Heart right ventricle (tissue), 16 donors: ENCODE measurements around the gene GNB1L. TPM values are rescaled to one million over a fixed set of nuclear protein-coding genes. Genes with fewer than 3 reads are reported as not detected.
"Not testable (repeated sequence)": the region's sequence is repeated elsewhere in the genome, so short reads cannot be mapped to it uniquely, and the experiment has no call there.

Source experiments
- ATAC-seq, 8 donors: fragments of 200-7000 bp; cut with Tn5 transposase; one replicate each; pipeline ENCODE4 v1.9.1; 2020; ENCODE audit warnings: mild to moderate bottlenecking in 8 of 8, moderate library complexity in 8 of 8, moderate number of reproducible peaks in 1 of 8
- DNase-seq, 2 donors: peaks; one replicate each; pipeline ENCODE4 v3.0.0-alpha.2; 2020
- H3K27ac ChIP-seq, 10 donors: fragments of 200-600 bp; sonication (generic) in 2 of 10; one replicate each; pipeline versions ENCODE4 v1.5.0 to v1.8.0; 2020 to 2022; ENCODE audit warnings: mild to moderate bottlenecking in 3 of 10
- H3K27me3 ChIP-seq, 7 donors: fragments of 200-600 bp; one replicate each; pipeline ENCODE4 v1.8.0; 2021 to 2022; ENCODE audit warnings: mild to moderate bottlenecking in 2 of 7
- H3K36me3 ChIP-seq, 9 donors: fragments of 200-600 bp; sonication (generic) in 1 of 9; one replicate each; pipeline versions ENCODE4 v1.5.0 to v1.8.0; 2020 to 2022; ENCODE audit warnings: mild to moderate bottlenecking in 2 of 9
- H3K4me1 ChIP-seq, 9 donors: fragments of 200-600 bp; sonication (generic) in 1 of 9; one replicate each; pipeline versions ENCODE4 v1.5.0 to v1.8.0; 2020 to 2022; ENCODE audit warnings: mild to moderate bottlenecking in 4 of 9
- H3K4me3 ChIP-seq, 10 donors: fragments of 200-600 bp; sonication (generic) in 2 of 10; one replicate each; pipeline versions ENCODE4 v1.5.0 to v1.8.0; 2020 to 2022; ENCODE audit warnings: mild to moderate bottlenecking in 7 of 10, moderate library complexity in 2 of 10
- H3K9me3 ChIP-seq, 11 donors: fragments of 200-600 bp in 10 of 11; sonication (generic) in 2 of 11; one replicate each; pipeline versions ENCODE4 v1.5.0 to v1.8.0; 2013 to 2022; ENCODE audit warnings: mild to moderate bottlenecking in 2 of 11, control low read depth in 1 of 11, moderate library complexity in 1 of 11
- CTCF ChIP-seq, 9 donors: fragments of 200-600 bp; sonication (generic) in 2 of 9; IDR thresholded peaks; one replicate each; pipeline versions ENCODE4 v1.5.0 to v1.8.0; 2021 to 2022; ENCODE audit warnings: antibody characterized with exemption in 9 of 9, mild to moderate bottlenecking in 5 of 9, moderate library complexity in 1 of 9
- WGBS, 2 donors: extraction: QIAGEN DNeasy Blood & Tissue Kit; methylation state at CpG; one replicate each; pipeline ENCODE4 v1.1.7; 2013; ENCODE audit warnings: inconsistent platforms in 1 of 2; 5-methylcytosine and 5-hydroxymethylcytosine counted together
- intact Hi-C, 10 donors: fragments of 100-400 bp; cut with DNase I; formaldehyde crosslinking; loops; one replicate each; pipeline versions ENCODE4 v1.11.1 to v1.14.2; 2022
- polyA plus RNA-seq, 2 donors: library from polyadenylated mRNA; stranded (reverse); fragments of 200-250 nt; gene quantifications; one replicate each; pipeline ENCODE4 v1.2.3, GENCODE V29; 2013
- total RNA-seq, 10 donors: library from RNA; stranded (reverse); fragmentation: NEBNext Ultra II Directional in 3 of 10; extraction: Animal tissue kit (Norgen Biotek cat#: 25700) in 3 of 10; gene quantifications; one replicate each; pipeline versions ENCODE4 v1.2.1 to v1.2.4, GENCODE V29; 2021 to 2023
- donor health status: Arrhythmogenic right ventricular cardiomyopathy.
- donor health status: ischemic (EF 13 %, LVEDD 7.1; RV severe dilation, severe dysfunction).
- donor health status: healthy with polysubstance abuse.
- donor health status: DM: no; HTN: yes; CAD: no.
- donor health status: DM: no; HTN: no; CAD: no.
- donor health status: ischemic (EF 25% LVEDD 6.9; RV normal size, moderate dysfunction).
- donor health status: ischemic (EF 25% LVEDD 5.7; RV mildly dilated, moderate dysfunction).
- donor health status: healthy.
- donor health status: DM: yes; HTN: yes; CAD: no.
- donor health status: Ischemic cardiomyopathy.
- donor health status: ischemic (EF 35%, LVEDD 5.7; RV mildly dilated, moderate dysfunction).
- donor health status: nonischemic (EF 11% LVEDD 7.7; RV severe dilation, severe dysfunction).
- donor health status: DM: yes; HTN: yes; CAD: no.
- donor health status: PGD.
- donor health status: ischemic (EF 29% LVEDD 5.4; RV normal size, mild dysfunction).
- donor health status: nonischemic (EF 23%, LVEDD 6.1; RV moderate dilation, normal function).

The GNB1L gene
- total and polyA plus RNA-seq, 12 donors, result 0.76 to 9.3 (median 1.9) TPM

DNA sequence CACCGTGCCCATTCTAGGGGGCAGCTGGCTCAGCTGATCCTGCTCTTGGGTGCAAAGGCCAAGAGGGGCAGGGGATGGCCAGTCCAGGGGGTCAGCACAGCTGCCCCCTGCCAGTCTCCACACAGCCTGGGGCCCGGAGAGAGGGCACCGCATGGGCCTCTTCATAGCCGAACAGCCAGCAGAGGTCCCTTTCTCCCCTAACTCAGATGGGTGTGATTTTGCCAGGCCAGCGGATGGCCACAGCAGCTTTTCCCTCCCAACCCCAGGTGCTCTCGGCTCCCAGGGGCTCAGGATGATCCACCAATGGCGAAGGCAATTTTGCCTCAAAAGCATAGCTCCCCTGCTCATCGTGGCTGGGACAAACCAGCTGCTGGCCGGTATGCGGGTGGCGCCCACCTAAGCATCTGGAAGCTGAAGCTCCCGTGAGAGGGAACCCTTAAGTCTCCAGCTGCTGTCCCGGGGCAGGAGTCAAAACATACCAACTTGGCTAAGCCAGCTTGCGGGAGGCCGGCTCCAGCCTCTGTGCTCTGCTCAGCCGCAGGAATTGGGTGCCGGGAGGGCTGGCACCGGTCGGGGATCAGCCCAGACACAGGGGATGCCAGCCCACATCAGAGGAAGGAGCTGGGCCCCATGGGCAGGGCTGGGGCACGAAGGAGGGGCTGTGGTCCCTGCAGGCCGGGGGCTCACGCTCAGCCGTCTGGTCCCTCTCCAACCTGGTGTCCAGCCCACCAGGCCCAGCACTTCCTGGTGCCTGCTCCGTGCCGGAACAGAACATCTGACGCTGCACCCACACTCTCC lies 30.5 kb upstream of the GNB1L start:
- Histone ChIP-seq H3K27me3 (no peaks in the 10 kb centered on the region), H3K9me3 (no peaks in the 10 kb centered on the region)

GRCh38 chr22:19884161-19884953 lies 29.7 kb upstream of the GNB1L start:
- 93 to 95% methylated on average over 15 of the region's 15 CpGs for WGBS, 2 donors
- no peaks in the 10 kb centered on the region for H3K27me3 ChIP-seq
- H3K27ac ChIP-seq, result no peak overlapping the region
- TF ChIP-seq CTCF (IDR thresholded peaks at IDR 0.05), result no peak
- H3K36me3 ChIP-seq, result peaks cover 0 to 21% (median 0%) of the 10 kb centered on the region in 9 donors
- intact Hi-C loops, result no loop called here
- ATAC-seq (no peak), DNase-seq (no peak)
- no peaks in the 10 kb centered on the region for H3K9me3 ChIP-seq
- no peak overlapping the region for H3K4me3 ChIP-seq
- H3K4me1 ChIP-seq, result peaks cover 0 to 30% (median 15%) of the 10 kb centered on the region in 9 donors

More for the DNA sequence above, 30.5 kb upstream of the GNB1L start:
- H3K27ac ChIP-seq, result no peak overlapping the region
- 91 to 95% methylated on average over 26 of the region's 26 CpGs for WGBS, 2 donors
- ATAC-seq (no peak), DNase-seq (no peak)
- intact Hi-C loops, result no loop called here
- H3K36me3 ChIP-seq, result peaks cover 0 to 21% (median 0%) of the 10 kb centered on the region in 9 donors
- TF ChIP-seq CTCF (IDR thresholded peaks at IDR 0.05), result no peak
- H3K4me1 ChIP-seq, result peaks cover 0 to 32% (median 15%) of the 10 kb centered on the region in 9 donors
- H3K4me3 ChIP-seq, result no peak overlapping the region

DNA sequence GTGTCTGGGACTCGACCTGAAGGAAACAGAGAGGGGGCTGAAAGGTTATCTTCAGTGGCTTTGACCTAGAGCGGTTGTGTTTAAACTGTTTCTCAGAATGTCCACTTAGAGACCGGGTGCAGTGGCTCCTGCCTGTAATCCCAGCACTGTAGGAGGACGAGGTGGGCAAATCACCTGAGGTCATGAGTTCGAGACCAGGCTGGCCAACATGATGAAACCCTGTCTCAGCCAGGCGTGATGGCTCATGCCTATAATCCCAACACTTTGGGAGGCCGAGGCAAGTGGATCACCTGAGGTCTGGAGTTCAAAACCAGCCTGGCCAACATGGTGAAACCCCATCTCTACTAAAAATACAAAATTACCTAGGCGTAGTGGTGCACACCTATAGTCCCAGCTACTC lies 28.8 kb upstream of the GNB1L start:
- H3K27ac ChIP-seq, H3K4me3 ChIP-seq, H3K9me3 ChIP-seq, intact Hi-C loops, DNase-seq, ATAC-seq, H3K27me3 ChIP-seq: not testable (repeated sequence)
- Histone ChIP-seq H3K4me1 (peaks cover 0 to 30% (median 15%) of the 10 kb centered on the region in 9 donors), H3K36me3 (peaks cover 0 to 16% (median 0%) of the 10 kb centered on the region in 9 donors)
- WGBS, 2 donors, result 94 to 96% methylated on average over 8 of the region's 8 CpGs

GRCh38 chr22:19882446-19883381 lies 28.0 kb upstream of the GNB1L start:
- H3K27ac ChIP-seq, result no peak overlapping the region
- H3K4me1 ChIP-seq, result peaks cover 0 to 29% (median 15%) of the 10 kb centered on the region in 9 donors
- no peak for TF ChIP-seq CTCF (IDR thresholded peaks at IDR 0.05)
- H3K4me3 ChIP-seq, result no peak overlapping the region
- H3K9me3 ChIP-seq, result no peaks in the 10 kb centered on the region
- intact Hi-C loops, result no loop called here
- H3K36me3 ChIP-seq, result peaks cover 0 to 21% (median 0%) of the 10 kb centered on the region in 9 donors
- H3K27me3 ChIP-seq, result no peaks in the 10 kb centered on the region
- ATAC-seq (no peak), DNase-seq (no peak)
- WGBS, 2 donors, result 94 to 96% methylated on average over 26 of the region's 26 CpGs
